Astrocyte (in vitro differentiated cells and primary cell): ENCODE results near the gene ZNF444.
"Not testable (repeated sequence)": the region's sequence is repeated elsewhere in the genome, so short reads cannot be mapped to it uniquely, and the experiment has no call there.

Experiments used
- EZH2 ChIP-seq: IDR thresholded peaks from 2 replicates; pipeline ENCODE4 v1.6.1; 2012; ENCODE audit warnings: mild to moderate bottlenecking, low read length, inconsistent platforms; ENCODE audit not compliant: insufficient read depth
- TF ChIP-seq, protein P1 (sequence below): IDR thresholded peaks from 2 replicates; pipeline ENCODE4 v1.5.1; 2011; ENCODE audit warnings: low read depth, mild to moderate bottlenecking, inconsistent platforms, low read length, moderate library complexity; ENCODE audit not compliant: insufficient read depth

DNA sequence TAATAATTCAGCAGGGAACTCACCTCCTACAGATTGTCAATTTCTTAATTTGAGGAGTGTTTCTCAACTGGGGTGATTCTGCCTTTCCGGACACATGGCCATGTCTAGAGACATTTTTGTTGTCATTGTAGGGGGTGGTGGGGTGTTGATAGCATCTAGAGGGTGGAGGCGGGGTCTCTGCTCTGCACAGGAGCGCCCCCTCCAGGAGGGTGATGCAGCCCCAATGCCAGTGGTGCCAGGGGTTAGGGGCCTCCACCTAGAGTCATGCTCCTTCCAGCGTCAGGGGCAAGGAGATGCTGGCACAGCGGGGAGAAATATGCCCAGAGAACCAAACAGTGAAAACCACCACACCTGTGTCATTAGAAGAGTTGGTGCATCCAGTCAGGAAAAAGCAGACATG, 66.5 kb downstream of the ZNF444 start:
- TF ChIP-seq EZH2 = not testable (repeated sequence)
- TF ChIP-seq, protein P1, sequence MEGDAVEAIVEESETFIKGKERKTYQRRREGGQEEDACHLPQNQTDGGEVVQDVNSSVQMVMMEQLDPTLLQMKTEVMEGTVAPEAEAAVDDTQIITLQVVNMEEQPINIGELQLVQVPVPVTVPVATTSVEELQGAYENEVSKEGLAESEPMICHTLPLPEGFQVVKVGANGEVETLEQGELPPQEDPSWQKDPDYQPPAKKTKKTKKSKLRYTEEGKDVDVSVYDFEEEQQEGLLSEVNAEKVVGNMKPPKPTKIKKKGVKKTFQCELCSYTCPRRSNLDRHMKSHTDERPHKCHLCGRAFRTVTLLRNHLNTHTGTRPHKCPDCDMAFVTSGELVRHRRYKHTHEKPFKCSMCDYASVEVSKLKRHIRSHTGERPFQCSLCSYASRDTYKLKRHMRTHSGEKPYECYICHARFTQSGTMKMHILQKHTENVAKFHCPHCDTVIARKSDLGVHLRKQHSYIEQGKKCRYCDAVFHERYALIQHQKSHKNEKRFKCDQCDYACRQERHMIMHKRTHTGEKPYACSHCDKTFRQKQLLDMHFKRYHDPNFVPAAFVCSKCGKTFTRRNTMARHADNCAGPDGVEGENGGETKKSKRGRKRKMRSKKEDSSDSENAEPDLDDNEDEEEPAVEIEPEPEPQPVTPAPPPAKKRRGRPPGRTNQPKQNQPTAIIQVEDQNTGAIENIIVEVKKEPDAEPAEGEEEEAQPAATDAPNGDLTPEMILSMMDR = not testable (repeated sequence)
